Body of pancreas (tissue), 4 donors: ENCODE measurements around the gene HRH4.

Experiments
- CTCF ChIP-seq, 7 experiments: fragments of 450-650 bp in 4 of 7; fragments of 200-600 bp in 3 of 7; sonication (generic) in 3 of 7; IDR thresholded peaks; one replicate each; pipeline ENCODE4 v1.5.1; 2016 to 2019; ENCODE audit warnings: antibody characterized with exemption in 7 of 7
- POLR2A ChIP-seq, 3 donors: fragments of 450-650 bp; IDR thresholded peaks; one replicate each; pipeline ENCODE4 v1.6.1; 2016; ENCODE audit warnings: antibody characterized with exemption in 3 of 3, mild to moderate bottlenecking in 2 of 3

- TF ChIP-seq CTCF (IDR thresholded peaks at IDR 0.05) (no peak), POLR2A (IDR thresholded peaks at IDR 0.05) (no peak)
These were observed 9.7 kb downstream of the HRH4 start for GRCh38 chr18:24470022-24470618.
